Heart left ventricle (tissue), 16 donors: ENCODE data around the gene RRP1. TPM values are rescaled to one million over a fixed set of nuclear protein-coding genes. Genes with fewer than 3 reads are reported as not detected.
A peak's percentile ranks its signal among the peaks of the same experiment; 100 is the strongest.
"Not testable (repeated sequence)": the region's sequence is repeated elsewhere in the genome, so short reads cannot be mapped to it uniquely, and the experiment has no call there.

Experiments used
- ATAC-seq, 4 donors: fragments of 200-7000 bp; cut with Tn5 transposase; one replicate each; pipeline ENCODE4 v1.9.1; 2020 to 2022; ENCODE audit warnings: moderate library complexity in 4 of 4, mild to moderate bottlenecking in 3 of 4, moderate number of reproducible peaks in 1 of 4
- DNase-seq, 5 donors: peaks; one replicate each; pipeline ENCODE4 v3.0.0-alpha.2; 2020
- H3K27ac ChIP-seq, 12 donors: fragments of 200-600 bp; sonication (generic) in 4 of 12; one replicate each; pipeline versions ENCODE4 v1.5.0 to v1.8.0; 2016 to 2022; ENCODE audit warnings: mild to moderate bottlenecking in 2 of 12
- H3K27me3 ChIP-seq, 9 donors: fragments of 200-600 bp; sonication (generic) in 2 of 9; one replicate each; pipeline versions ENCODE4 v1.5.1 to v1.8.0; 2016 to 2022; ENCODE audit warnings: mild to moderate bottlenecking in 3 of 9
- H3K36me3 ChIP-seq, 9 donors: fragments of 200-600 bp; sonication (generic) in 2 of 9; one replicate each; pipeline versions ENCODE4 v1.5.0 to v1.8.0; 2018 to 2022; ENCODE audit warnings: mild to moderate bottlenecking in 2 of 9
- H3K4me1 ChIP-seq, 12 donors: fragments of 200-600 bp; sonication (generic) in 4 of 12; one replicate each; pipeline versions ENCODE4 v1.5.0 to v1.8.0; 2016 to 2022; ENCODE audit warnings: mild to moderate bottlenecking in 3 of 12
- H3K4me3 ChIP-seq, 12 donors: fragments of 200-600 bp; sonication (generic) in 4 of 12; one replicate each; pipeline versions ENCODE4 v1.5.0 to v1.8.0; 2017 to 2022; ENCODE audit warnings: mild to moderate bottlenecking in 9 of 12, moderate library complexity in 4 of 12
- H3K9me3 ChIP-seq, 12 donors: fragments of 200-600 bp; sonication (generic) in 4 of 12; one replicate each; pipeline versions ENCODE4 v1.5.0 to v1.8.0; 2016 to 2022; ENCODE audit warnings: mild to moderate bottlenecking in 1 of 12
- POLR2A ChIP-seq, 2 donors: fragments of 450-650 bp; IDR thresholded peaks; one replicate each; pipeline ENCODE4 v1.6.1; 2017; ENCODE audit warnings: antibody characterized with exemption in 2 of 2, mild to moderate bottlenecking in 2 of 2, moderate library complexity in 2 of 2
- WGBS, 4 donors: extraction: QIAGEN DNeasy Blood & Tissue Kit in 2 of 4; methylation state at CpG; one replicate each; pipeline versions ENCODE4 v1.1.5 to v1.1.7; 2013 to 2018; 5-methylcytosine and 5-hydroxymethylcytosine counted together
- intact Hi-C, 10 donors: fragments of 100-400 bp; cut with DNase I; formaldehyde crosslinking; loops; one replicate each; pipeline versions ENCODE4 v1.11.1 to v1.14.2; 2022
- polyA plus RNA-seq, 2 donors: library from polyadenylated mRNA; stranded (reverse); fragments of 200-250 nt; gene quantifications; one replicate each; pipeline ENCODE4 v1.2.3, GENCODE V29; 2013
- total RNA-seq, 9 donors: library from RNA; depleted of rRNA in 2 of 9; stranded (reverse); fragments of >200 nt in 2 of 9; fragmentation: NEBNext Ultra II Directional in 3 of 9; extraction: Animal tissue kit (Norgen Biotek cat#: 25700) in 3 of 9; gene quantifications; one replicate each; pipeline versions ENCODE4 v1.1.0 to v1.2.4, GENCODE V29; 2016 to 2023
- TF ChIP-seq, protein P1 (sequence below), 12 donors: fragments of 200-600 bp; sonication (generic) in 4 of 12; IDR thresholded peaks; one replicate each; pipeline versions ENCODE4 v1.5.0 to v1.8.0; 2018 to 2022; ENCODE audit warnings: antibody characterized with exemption in 12 of 12, mild to moderate bottlenecking in 5 of 12
- donor health status: ischemic (EF 13 %, LVEDD 7.1; RV severe dilation, severe dysfunction).
- donor health status: healthy with polysubstance abuse.
- donor health status: DM: no; HTN: yes; CAD: no.
- donor health status: DM: no; HTN: no; CAD: no.
- donor health status: ischemic (EF 25% LVEDD 6.9; RV normal size, moderate dysfunction).
- donor health status: ischemic (EF 25% LVEDD 5.7; RV mildly dilated, moderate dysfunction).
- donor health status: healthy.
- donor health status: DM: yes; HTN: yes; CAD: no.
- donor health status: ischemic (EF 35%, LVEDD 5.7; RV mildly dilated, moderate dysfunction).
- donor health status: nonischemic (EF 11% LVEDD 7.7; RV severe dilation, severe dysfunction).
- donor health status: DM: yes; HTN: yes; CAD: no.
- donor health status: PGD.
- donor health status: ischemic (EF 29% LVEDD 5.4; RV normal size, mild dysfunction).
- donor health status: nonischemic (EF 23%, LVEDD 6.1; RV moderate dilation, normal function).

The RRP1 gene
- total and polyA plus RNA-seq, 11 donors, result 6.0 to 15.6 (median 9.8) TPM

DNA sequence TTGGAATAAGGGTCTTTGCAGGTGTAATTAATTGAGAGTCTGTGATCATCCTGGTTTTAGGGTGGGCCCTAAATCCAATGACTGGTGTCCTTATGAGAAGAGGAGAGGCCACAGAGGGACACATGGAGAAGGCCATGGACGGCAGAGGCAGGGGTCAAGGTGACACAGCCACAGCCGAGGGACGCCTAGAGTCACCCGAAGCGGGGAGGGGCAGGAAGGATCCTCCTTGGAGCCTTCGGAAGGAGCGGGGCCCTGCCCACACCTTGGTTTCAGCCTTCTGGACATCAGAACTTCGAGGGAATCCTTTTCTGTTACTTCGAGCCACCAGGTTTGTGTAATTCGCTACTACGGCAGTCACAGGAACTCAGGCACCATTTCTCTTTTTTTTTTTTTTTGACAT is 31.1 kb downstream of the RRP1 start:
- Histone ChIP-seq H3K27me3 (peaks cover 0 to 3% (median 0%) of the 10 kb centered on the region in 9 donors), H3K4me1 (peaks cover 0 to 33% (median 0%) of the 10 kb centered on the region in 12 donors), H3K27ac (no peak overlapping the region), H3K36me3 (no peaks in the 10 kb centered on the region), H3K9me3 (peaks cover 0 to 9% (median 2%) of the 10 kb centered on the region in 12 donors), H3K4me3 (no peak overlapping the region)
- DNase-seq (peak in 1 of 5 donors; percentile 42), ATAC-seq (no peak)
- TF ChIP-seq, protein P1, sequence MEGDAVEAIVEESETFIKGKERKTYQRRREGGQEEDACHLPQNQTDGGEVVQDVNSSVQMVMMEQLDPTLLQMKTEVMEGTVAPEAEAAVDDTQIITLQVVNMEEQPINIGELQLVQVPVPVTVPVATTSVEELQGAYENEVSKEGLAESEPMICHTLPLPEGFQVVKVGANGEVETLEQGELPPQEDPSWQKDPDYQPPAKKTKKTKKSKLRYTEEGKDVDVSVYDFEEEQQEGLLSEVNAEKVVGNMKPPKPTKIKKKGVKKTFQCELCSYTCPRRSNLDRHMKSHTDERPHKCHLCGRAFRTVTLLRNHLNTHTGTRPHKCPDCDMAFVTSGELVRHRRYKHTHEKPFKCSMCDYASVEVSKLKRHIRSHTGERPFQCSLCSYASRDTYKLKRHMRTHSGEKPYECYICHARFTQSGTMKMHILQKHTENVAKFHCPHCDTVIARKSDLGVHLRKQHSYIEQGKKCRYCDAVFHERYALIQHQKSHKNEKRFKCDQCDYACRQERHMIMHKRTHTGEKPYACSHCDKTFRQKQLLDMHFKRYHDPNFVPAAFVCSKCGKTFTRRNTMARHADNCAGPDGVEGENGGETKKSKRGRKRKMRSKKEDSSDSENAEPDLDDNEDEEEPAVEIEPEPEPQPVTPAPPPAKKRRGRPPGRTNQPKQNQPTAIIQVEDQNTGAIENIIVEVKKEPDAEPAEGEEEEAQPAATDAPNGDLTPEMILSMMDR (IDR thresholded peaks at IDR 0.05), result no peak
- WGBS, 4 donors, result 92 to 95% (median 94%) methylated on average over 11 of the region's 11 CpGs
- intact Hi-C loops, result no loop called here

DNA sequence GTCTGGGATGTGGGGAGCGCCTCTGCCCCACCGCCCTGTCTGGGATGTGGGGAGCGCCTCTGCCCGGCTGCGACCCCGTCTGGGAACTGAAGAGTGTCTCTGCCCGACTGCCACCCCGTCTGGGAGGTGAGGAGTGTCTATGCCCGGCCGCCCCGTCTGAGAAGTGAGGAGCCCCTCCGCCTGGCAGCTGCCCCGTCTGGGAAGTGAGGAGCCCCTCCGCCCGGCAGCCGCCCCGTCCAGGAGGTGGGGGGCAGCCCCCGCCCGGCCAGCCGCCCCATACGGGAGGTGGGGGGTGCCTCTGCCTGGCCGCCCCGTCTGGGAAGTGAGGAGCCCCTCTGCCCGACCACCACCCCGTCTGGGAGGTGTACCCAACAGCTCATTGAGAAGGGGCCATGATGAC is 32.8 kb downstream of the RRP1 start:
- H3K27me3 ChIP-seq, ATAC-seq, H3K27ac ChIP-seq, intact Hi-C loops, H3K9me3 ChIP-seq, H3K36me3 ChIP-seq, H3K4me3 ChIP-seq: not testable (repeated sequence)
- 92 to 97% (median 96%) methylated on average over 15 to 25 of the region's 25 CpGs for WGBS, 4 donors
- peaks cover 0 to 26% (median 0%) of the 10 kb centered on the region in 12 donors for H3K4me1 ChIP-seq
- DNase-seq, result peak in 1 of 5 donors; percentile 28

- H3K9me3 ChIP-seq, H3K27ac ChIP-seq, intact Hi-C loops, DNase-seq, ATAC-seq, H3K36me3 ChIP-seq, H3K4me3 ChIP-seq: not testable (repeated sequence)
- WGBS, 4 donors, result 88 to 96% (median 93%) methylated on average over 2 to 5 of the region's 5 CpGs
- peaks cover 0 to 11% (median 3%) of the 10 kb centered on the region in 9 donors for H3K27me3 ChIP-seq
- H3K4me1 ChIP-seq, result peaks cover 0 to 20% (median 0%) of the 10 kb centered on the region in 12 donors
These were observed 33.4 kb downstream of the RRP1 start for GRCh38 chr21:43822741-43823140.

GRCh38 chr21:43824333-43825241 is 35.2 kb downstream of the RRP1 start:
- DNase-seq (peak in 1 of 5 donors; percentile 33), ATAC-seq (no peak)
- Histone ChIP-seq H3K4me3 (no peak overlapping the region), H3K36me3 (no peaks in the 10 kb centered on the region), H3K9me3 (no peaks in the 10 kb centered on the region), H3K4me1 (peaks cover 0 to 9% (median 0%) of the 10 kb centered on the region in 12 donors), H3K27me3 (peaks cover 0 to 15% (median 3%) of the 10 kb centered on the region in 9 donors), H3K27ac (no peak overlapping the region)
- TF ChIP-seq, protein P1 (IDR thresholded peaks at IDR 0.05), result no peak
- no peak for TF ChIP-seq POLR2A (IDR thresholded peaks at IDR 0.05)
- intact Hi-C loops, result no loop called here
- 82 to 86% (median 85%) methylated on average over 13 to 17 of the region's 17 CpGs for WGBS, 4 donors

- intact Hi-C loops, result no loop called here
- Histone ChIP-seq H3K9me3 (no peaks in the 10 kb centered on the region), H3K36me3 (no peaks in the 10 kb centered on the region), H3K27me3 (peaks cover 0 to 16% (median 4%) of the 10 kb centered on the region in 9 donors), H3K27ac (no peak overlapping the region), H3K4me1 (peaks cover 0 to 6% (median 0%) of the 10 kb centered on the region in 12 donors), H3K4me3 (no peak overlapping the region)
- 87 to 90% (median 90%) methylated on average over 23 to 24 of the region's 24 CpGs for WGBS, 4 donors
- DNase-seq (peak in 2 of 5 donors; percentile 18 to 29), ATAC-seq (no peak)
- no peak for TF ChIP-seq POLR2A (IDR thresholded peaks at IDR 0.05)
- TF ChIP-seq, protein P1 (IDR thresholded peaks at IDR 0.05), result no peak
These were observed 36.0 kb downstream of the RRP1 start for GRCh38 chr21:43825242-43825935.
